ENCODE measurements around the gene HS3ST6.
A peak's percentile ranks its signal among the peaks of the same experiment; 100 is the strongest.
"Not testable (repeated sequence)": the region's sequence is repeated elsewhere in the genome, so short reads cannot be mapped to it uniquely, and the experiment has no call there.

The HS3ST6 gene

GRCh38 chr16:1946495-1947368 is 28.5 kb upstream of the HS3ST6 start:
- DNase-seq (ENCODE audit: low read depth), result no peak

DNA sequence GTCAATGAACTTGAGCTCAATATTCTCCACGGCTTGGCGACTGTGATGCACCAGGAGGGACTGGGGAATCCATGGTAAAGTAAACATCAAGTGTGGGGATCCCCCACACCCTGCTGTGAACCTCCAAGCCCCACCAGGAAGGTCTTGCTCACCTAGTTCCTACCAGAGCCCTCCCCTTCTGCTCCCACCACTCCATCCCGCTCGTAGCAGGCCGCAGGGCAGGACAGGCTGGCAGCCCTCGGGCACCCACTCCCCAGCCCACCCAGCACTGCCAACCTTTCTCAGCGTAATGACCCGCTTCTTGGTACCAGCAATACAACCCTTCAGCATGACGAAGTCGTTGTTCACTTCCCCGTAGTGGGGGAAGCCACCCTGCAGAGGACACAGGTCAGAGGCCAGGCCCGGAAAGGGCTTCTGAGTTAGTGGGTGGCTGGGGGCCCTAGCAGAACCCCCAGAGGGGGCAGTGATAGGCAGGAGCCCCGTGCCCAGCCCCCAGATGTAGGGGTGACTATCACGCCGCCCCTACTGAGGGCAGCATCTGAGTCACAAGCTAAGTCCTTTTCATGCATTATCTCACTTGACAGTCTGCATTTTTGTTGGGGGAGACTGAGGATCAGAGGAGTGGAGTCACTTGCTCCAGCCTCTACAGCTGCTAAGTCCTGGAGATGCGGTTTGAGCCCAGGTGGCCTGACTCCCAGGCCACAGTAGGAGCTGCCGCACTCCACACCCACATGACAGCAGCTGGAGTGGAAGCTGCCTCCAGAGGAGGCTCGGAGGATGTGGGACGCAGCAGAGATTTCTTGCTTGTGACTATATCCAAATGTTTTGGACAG is 27.6 kb upstream of the HS3ST6 start:
- DNase-seq (ENCODE audit: low read depth), result no peak

DNA sequence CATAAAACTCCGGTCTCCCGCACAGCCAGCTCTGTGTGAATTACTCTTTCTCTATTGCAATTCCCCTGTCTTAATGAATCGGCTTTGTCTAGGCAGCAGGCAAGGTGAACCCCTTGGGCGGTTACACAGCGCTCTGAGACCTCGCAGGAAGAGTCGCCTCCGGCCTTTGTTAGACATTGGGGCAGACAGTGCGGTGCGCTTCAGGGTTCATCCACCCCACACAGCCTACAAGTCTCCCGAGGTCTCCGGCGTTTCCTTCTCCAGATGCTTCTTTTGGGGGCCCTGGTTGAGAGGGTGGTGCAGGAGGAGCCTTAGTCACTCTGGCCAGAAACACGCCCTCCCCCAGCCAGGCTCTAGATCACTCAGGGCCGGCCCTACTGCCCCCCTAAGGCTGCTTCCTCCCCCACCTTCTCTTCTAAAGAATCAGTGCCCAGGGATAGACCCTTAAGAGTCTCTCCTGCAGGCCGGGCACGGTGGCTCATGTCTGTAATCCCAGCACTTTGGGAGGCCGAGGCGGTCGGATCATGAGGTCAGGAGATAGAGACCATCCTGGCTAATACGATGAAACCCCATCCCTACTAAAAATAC is 26.5 kb upstream of the HS3ST6 start:
- no peak for DNase-seq (ENCODE audit: low read depth)

DNA sequence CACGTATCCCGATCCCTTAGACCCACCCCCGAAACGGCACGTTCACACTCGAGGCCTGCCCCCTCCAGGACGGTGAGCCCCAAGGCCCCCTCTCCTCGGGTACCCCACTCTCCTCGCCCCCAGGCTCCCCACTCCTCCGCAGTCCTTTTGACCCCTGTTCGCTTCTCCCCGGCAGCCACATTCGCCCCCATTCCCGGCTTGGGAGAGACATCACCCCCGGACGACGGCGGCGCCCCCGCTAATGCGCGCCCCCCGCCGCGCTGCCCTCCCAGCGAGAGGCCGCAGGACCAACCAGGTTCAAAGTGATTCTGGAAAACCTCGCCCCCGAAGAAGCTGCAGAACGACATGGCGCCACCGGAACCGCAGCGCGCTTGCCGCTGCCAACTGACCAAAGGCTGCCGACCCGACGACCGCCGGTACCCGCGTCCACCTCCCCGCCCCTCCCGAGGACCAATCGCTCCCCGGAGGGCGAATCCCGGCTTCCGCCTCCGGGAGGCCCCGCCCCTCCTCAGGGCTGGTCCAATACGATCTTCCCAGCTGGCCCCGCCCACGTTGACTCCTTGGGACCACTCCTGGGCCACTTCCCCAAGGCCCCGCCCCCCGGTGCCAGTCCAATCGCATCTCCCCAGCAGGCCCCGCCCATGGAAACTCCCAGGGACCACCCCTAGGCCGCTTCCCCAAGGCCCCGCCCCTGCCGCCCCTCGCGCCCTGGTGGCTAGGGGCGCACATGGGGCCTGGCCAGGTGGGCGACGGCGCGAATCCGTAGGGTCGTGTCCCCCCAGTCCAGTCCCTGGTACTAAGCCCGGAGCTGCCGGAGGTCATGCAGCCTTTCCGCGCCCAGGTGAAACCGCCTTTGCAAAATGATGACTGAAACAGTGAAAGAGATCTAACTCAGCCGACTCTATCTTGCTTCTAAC is 24.9 kb upstream of the HS3ST6 start, which contains the start of gene MSRB1:
Gene MSRB1, minus strand, starts transcription at position 390 of the 917 bp plus-strand sequence. Its CDS starts 43 bp downstream, at position 347.
- DNase-seq (ENCODE audit: low read depth), result peak; percentile 98

GRCh38 chr16:1942047-1942809 is 24.0 kb upstream of the HS3ST6 start:
- DNase-seq (ENCODE audit: low read depth), result no peak

GRCh38 chr16:1941162-1942046 is 23.2 kb upstream of the HS3ST6 start:
- no peak for DNase-seq (ENCODE audit: low read depth)

- DNase-seq (ENCODE audit: low read depth), result no peak
These were observed 22.3 kb upstream of the HS3ST6 start for GRCh38 chr16:1940273-1941161.

DNA sequence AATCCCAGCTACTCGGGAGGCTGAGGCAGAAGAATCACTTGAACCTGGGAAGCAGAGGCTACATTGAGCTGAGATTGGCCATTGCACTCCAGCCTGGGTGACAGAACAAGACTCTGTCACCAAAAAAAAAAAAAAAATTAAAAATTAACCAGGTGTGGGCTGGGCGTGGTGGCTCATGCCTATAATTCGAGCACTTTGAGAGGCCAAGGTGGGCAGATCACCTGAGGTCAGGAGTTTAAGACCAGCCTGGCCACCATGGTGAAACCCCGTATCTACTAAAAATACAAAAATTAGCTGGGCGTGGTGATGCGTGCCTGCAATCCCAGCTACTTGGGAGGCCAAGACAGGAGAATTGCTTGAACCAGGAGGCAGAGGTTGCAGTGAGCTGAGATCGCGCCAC is 21.6 kb upstream of the HS3ST6 start:
- DNase-seq (ENCODE audit: low read depth), result not testable (repeated sequence)

- no peak for DNase-seq (ENCODE audit: low read depth)
These were observed 20.7 kb upstream of the HS3ST6 start for GRCh38 chr16:1938910-1939309.

DNA sequence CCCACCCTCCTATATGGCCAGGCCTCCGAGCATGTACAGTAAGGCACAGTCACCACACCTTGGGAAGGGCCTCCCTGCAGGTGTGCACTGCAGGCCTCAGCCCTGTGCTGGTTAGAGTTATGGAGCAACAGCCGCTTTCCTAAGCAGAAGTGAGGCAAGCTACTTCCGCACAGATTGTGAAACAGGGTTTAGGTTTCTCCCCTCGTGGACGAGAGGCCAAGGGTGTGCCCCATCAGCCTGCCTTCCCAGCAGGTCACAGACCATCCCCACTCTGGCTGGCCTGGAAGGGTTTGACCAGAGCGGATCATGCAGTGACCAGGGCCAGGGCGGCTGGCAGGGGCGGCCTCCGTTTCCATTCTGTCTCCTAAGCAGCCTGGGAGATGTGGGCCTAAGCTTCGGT is 20.1 kb upstream of the HS3ST6 start:
- no peak for DNase-seq (ENCODE audit: low read depth)

GRCh38 chr16:1936945-1937479 is 18.8 kb upstream of the HS3ST6 start:
- DNase-seq (ENCODE audit: low read depth), result no peak

DNA sequence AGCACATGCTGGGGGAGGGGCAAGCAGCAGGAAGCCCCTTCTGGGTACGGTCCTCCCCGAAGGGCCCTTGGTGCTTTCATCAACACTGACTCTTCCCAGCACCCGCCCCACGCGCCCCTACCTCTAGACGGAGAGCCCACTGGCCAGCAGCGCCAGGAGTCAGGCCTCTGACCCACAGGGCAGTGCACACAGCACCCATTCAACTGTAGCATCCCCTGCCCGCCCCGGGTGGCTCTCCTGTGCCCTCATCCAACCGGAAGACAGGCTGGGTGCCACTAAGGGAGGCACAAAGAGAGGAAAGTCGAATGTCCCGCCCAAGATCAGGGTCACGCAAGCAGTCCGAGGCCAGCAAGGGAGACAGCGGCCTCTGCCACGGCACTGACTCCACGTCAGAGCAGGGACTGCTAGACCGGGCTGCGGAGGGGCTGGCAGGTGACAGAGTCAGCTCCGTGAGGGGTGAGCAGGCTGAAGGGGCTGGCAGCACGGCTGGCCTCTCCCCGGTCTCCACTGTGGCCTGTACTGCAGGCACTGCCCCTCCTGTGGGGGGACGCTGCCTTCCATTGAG is 15.0 kb upstream of the HS3ST6 start:
- DNase-seq (ENCODE audit: low read depth), result no peak

GRCh38 chr16:1932050-1933028 is 14.1 kb upstream of the HS3ST6 start:
- DNase-seq (ENCODE audit: low read depth), result no peak

- DNase-seq (ENCODE audit: low read depth), result no peak
These were observed 12.1 kb upstream of the HS3ST6 start for GRCh38 chr16:1930338-1930720.

GRCh38 chr16:1929578-1930337 is 11.5 kb upstream of the HS3ST6 start:
- peak; percentile 91 for DNase-seq (ENCODE audit: low read depth)

DNA sequence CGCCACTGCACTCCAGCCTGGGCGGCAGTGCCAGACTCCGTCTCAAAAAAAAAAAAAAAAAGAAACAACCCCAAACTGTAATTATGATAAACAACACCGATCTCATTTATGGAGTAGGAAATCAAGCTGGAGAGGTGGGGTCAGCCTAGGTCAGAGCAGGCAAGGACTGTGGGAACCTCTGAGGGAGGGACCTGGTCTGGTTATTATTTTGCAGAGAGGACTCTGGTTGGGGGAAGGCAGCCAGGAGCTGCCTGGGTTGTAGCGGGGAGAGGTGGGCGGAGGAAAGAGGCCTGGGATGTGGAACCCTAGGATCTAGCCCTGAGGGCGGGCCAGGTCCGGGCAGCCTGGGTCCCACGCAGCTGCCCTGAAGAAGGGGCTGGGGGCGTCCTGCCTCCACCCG is 10.9 kb upstream of the HS3ST6 start:
- no peak for DNase-seq (ENCODE audit: low read depth)
